ENCODE data around the gene OR1J1. TPM values are rescaled to one million over a fixed set of nuclear protein-coding genes. Genes with fewer than 3 reads are reported as not detected.

OR1J1 gene
- total and polyA plus RNA-seq, 10 donors: not detected

GRCh38 chr9:122453677-122454135 is 24.0 kb downstream of the OR1J1 start:
- intact Hi-C loops (cut with DNase I; ENCODE audit: low total_unique reads): loop anchor here (10.0 kb wide), 1 partner anchor 329 kb away; no protein-coding TSS in a partner anchor
- Histone ChIP-seq H3K27me3 (replicated peaks in 1 of 7) (no peaks in the 10 kb centered on the region), H3K4me1 (no peaks in the 10 kb centered on the region), H3K36me3 (no peaks in the 10 kb centered on the region), H3K27ac (no peak overlapping the region), H3K9me3 (no peaks in the 10 kb centered on the region), H3K4me3 (no peak overlapping the region)
- 67 to 81% (median 74%) methylated on average over 2 of the region's 2 CpGs for WGBS, 5 donors
- TF ChIP-seq CTCF (IDR thresholded peaks at IDR 0.05 in 8 of 11, conservative IDR thresholded peaks at IDR 0.05 in 3 of 11) (no peak), POLR2AphosphoS5 (IDR thresholded peaks at IDR 0.05) (no peak), POLR2A (IDR thresholded peaks at IDR 0.05) (no peak)
- DNase-seq: no peak

- TF ChIP-seq CTCF (IDR thresholded peaks at IDR 0.05 in 8 of 11, conservative IDR thresholded peaks at IDR 0.05 in 3 of 11): no peak
- WGBS, 5 donors: 20 to 43% (median 30%) methylated on average over 3 of the region's 3 CpGs
- Histone ChIP-seq H3K4me3 (no peak overlapping the region), H3K27ac (no peak overlapping the region), H3K36me3 (no peaks in the 10 kb centered on the region), H3K4me1 (no peaks in the 10 kb centered on the region), H3K27me3 (replicated peaks in 1 of 7) (peaks cover 0 to 11% (median 0%) of the 10 kb centered on the region in 7 donors), H3K9me3 (peaks cover 0 to 5% (median 0%) of the 10 kb centered on the region in 8 donors)
- DNase-seq: no peak
- intact Hi-C loops (cut with DNase I; ENCODE audit: low total_unique reads): no loop called here
Observed at GRCh38 chr9:122446819-122447484, 30.8 kb downstream of the OR1J1 start.

DNA sequence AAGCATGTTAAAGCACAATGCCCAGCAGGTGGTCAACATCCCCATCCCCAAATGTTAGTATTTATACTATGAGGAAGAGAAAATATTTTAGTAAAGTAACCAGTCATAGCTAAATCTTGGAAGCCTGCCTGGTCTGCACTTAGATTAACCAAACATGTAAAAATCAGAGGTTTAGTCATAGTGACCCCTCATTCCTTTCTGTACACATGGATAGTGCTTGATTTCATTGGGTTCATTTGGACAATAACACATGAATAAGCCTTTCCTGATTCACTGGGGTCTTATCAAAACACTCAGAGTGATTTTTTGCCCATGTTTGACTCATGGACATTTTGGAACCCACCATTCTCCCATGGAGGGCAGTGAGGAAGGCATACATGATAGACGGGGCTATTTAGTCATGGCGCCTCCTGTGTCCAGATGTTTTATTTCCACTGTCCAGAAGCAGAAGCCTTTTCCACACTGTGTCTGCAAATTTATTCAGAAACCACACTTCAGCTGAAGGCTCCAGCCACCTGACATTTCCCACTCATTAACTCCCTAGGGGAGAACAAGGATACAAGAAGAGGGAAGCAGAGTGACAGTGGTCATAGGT is 32.5 kb downstream of the OR1J1 start:
- peaks cover 0 to 9% (median 5%) of the 10 kb centered on the region in 8 donors for H3K9me3 ChIP-seq
- H3K27ac ChIP-seq: no peak overlapping the region
- no peak for TF ChIP-seq POLR2AphosphoS5 (IDR thresholded peaks at IDR 0.05)
- H3K4me1 ChIP-seq: no peaks in the 10 kb centered on the region
- no peak for DNase-seq
- intact Hi-C loops (cut with DNase I; ENCODE audit: low total_unique reads): no loop called here
- H3K36me3 ChIP-seq: no peaks in the 10 kb centered on the region
- peaks cover 0 to 11% (median 0%) of the 10 kb centered on the region in 7 donors for H3K27me3 ChIP-seq (replicated peaks in 1 of 7)
- no peak overlapping the region for H3K4me3 ChIP-seq
- 89 to 95% (median 92%) methylated on average over 2 of the region's 2 CpGs for WGBS, 5 donors

- H3K9me3 ChIP-seq: peaks cover 0 to 13% (median 7%) of the 10 kb centered on the region in 8 donors
- intact Hi-C loops (cut with DNase I; ENCODE audit: low total_unique reads): no loop called here
- H3K36me3 ChIP-seq: no peaks in the 10 kb centered on the region
- no peak for DNase-seq
- H3K4me1 ChIP-seq: no peaks in the 10 kb centered on the region
- WGBS, 5 donors: 68 to 84% (median 78%) methylated on average over 5 of the region's 5 CpGs
- H3K27ac ChIP-seq: no peak overlapping the region
- H3K4me3 ChIP-seq: no peak overlapping the region
- peaks cover 0 to 11% (median 0%) of the 10 kb centered on the region in 7 donors for H3K27me3 ChIP-seq (replicated peaks in 1 of 7)
- no peak for TF ChIP-seq POLR2AphosphoS5 (IDR thresholded peaks at IDR 0.05)
- no peak for TF ChIP-seq CTCF (IDR thresholded peaks at IDR 0.05 in 8 of 11, conservative IDR thresholded peaks at IDR 0.05 in 3 of 11)
- TF ChIP-seq POLR2A (IDR thresholded peaks at IDR 0.05): no peak
Observed at GRCh38 chr9:122444041-122444733, 33.5 kb downstream of the OR1J1 start.
